HG02885 (cell line): Measurements from ENCODE around the gene TH.
"Not testable (repeated sequence)": the region's sequence is repeated elsewhere in the genome, so short reads cannot be mapped to it uniquely, and the experiment has no call there.

Experiments
- ATAC-seq: cut with Tn5 transposase; IDR thresholded peaks from one replicate; pipeline ENCODE4 v1.9.1; 2021; ENCODE audit warnings: mild to moderate bottlenecking; ENCODE audit not compliant: unreplicated experiment, poor library complexity

The TH gene

GRCh38 chr11:2197771-2198520 is 26.3 kb upstream of the TH start:
- ATAC-seq = no peak

GRCh38 chr11:2196970-2197770 is 25.6 kb upstream of the TH start:
- no peak for ATAC-seq

- ATAC-seq = no peak
Observed at GRCh38 chr11:2195756-2196088, 24.1 kb upstream of the TH start.

- ATAC-seq = no peak
Observed at GRCh38 chr11:2194877-2195755, 23.5 kb upstream of the TH start.

GRCh38 chr11:2193888-2194595 is 22.4 kb upstream of the TH start:
- ATAC-seq = not testable (repeated sequence)

GRCh38 chr11:2193099-2193887 is 21.7 kb upstream of the TH start:
- no peak for ATAC-seq

GRCh38 chr11:2192435-2192834 is 20.8 kb upstream of the TH start:
- ATAC-seq = no peak

GRCh38 chr11:2191883-2192282 is 20.3 kb upstream of the TH start:
- ATAC-seq = no peak

- no peak for ATAC-seq
Observed at GRCh38 chr11:2190657-2191471, 19.2 kb upstream of the TH start.

- ATAC-seq = no peak
Observed at GRCh38 chr11:2189938-2190656, 18.5 kb upstream of the TH start.

- no peak for ATAC-seq
Observed at GRCh38 chr11:2188745-2189144, 17.1 kb upstream of the TH start.

- ATAC-seq = no peak
Observed at GRCh38 chr11:2187280-2187707, 15.7 kb upstream of the TH start.

GRCh38 chr11:2186669-2187279 is 15.2 kb upstream of the TH start:
- no peak for ATAC-seq

GRCh38 chr11:2185324-2186085 is 13.9 kb upstream of the TH start:
- ATAC-seq = no peak

- ATAC-seq = no peak
Observed at GRCh38 chr11:2182692-2183474, 11.3 kb upstream of the TH start.

GRCh38 chr11:2182075-2182474 is 10.5 kb upstream of the TH start:
- no peak for ATAC-seq
